ENCODE results near the gene LALBA. TPM values are rescaled to one million over a fixed set of nuclear protein-coding genes. Genes with fewer than 3 reads are reported as not detected.
"Not testable (repeated sequence)": the region's sequence is repeated elsewhere in the genome, so short reads cannot be mapped to it uniquely, and the experiment has no call there.

LALBA gene
- total RNA-seq, 1 experiment from 2014 or later: not detected

- no peak for DNase-seq (ENCODE audit: low spot score)
- Mint-ChIP-seq H3K9me3 (no peaks in the 10 kb centered on the region), H3K4me3 (no peak within 1 kb of the TSS), H3K4me1 (no peaks in the 10 kb centered on the region), H3K27ac (no peak within 1 kb of the TSS), H3K36me3 (no peaks in the 10 kb centered on the region), H3K27me3 (ENCODE audit: low read depth) (no peaks in the 10 kb centered on the region; the same call in none of the 2 replicates)
- ChIA-PET CTCF (no interaction called here), POLR2A (no interaction called here)
- no peak for TF ChIP-seq CREB1 (CRISPR knock-in tag; IDR thresholded peaks at IDR 0.05)
- no peak for TF ChIP-seq OVOL2 (CRISPR knock-in tag; IDR thresholded peaks at IDR 0.05; ENCODE audit: borderline replicate concordance)
- TF ChIP-seq ZNF512 (CRISPR knock-in tag; IDR thresholded peaks at IDR 0.05; ENCODE audit: borderline replicate concordance): no peak
- TF ChIP-seq ZSCAN18 (CRISPR knock-in tag; IDR thresholded peaks at IDR 0.05): no peak
- no peak for TF ChIP-seq ETV6 (CRISPR knock-in tag; IDR thresholded peaks at IDR 0.05)
- TF ChIP-seq TP53 (CRISPR knock-in tag; IDR thresholded peaks at IDR 0.05): no peak
- TF ChIP-seq E2F4 (CRISPR knock-in tag; IDR thresholded peaks at IDR 0.05; ENCODE audit: borderline replicate concordance, low read depth): no peak
- no peak for TF ChIP-seq ZNF671 (CRISPR knock-in tag; IDR thresholded peaks at IDR 0.05)
- TF ChIP-seq KAT7 (CRISPR knock-in tag; IDR thresholded peaks at IDR 0.05; ENCODE audit: borderline replicate concordance): no peak
- no peak for TF ChIP-seq SMAD4 (CRISPR knock-in tag; IDR thresholded peaks at IDR 0.05)
- no peak for TF ChIP-seq NR3C1 (CRISPR knock-in tag; conservative IDR thresholded peaks at IDR 0.05; ENCODE audit: low read depth)
- no peak for TF ChIP-seq ZNF532 (CRISPR knock-in tag; IDR thresholded peaks at IDR 0.05; ENCODE audit: borderline replicate concordance)
- TF ChIP-seq RELA (CRISPR knock-in tag; IDR thresholded peaks at IDR 0.05; ENCODE audit: borderline replicate concordance): no peak
- no peak for TF ChIP-seq TEAD4 (CRISPR knock-in tag; IDR thresholded peaks at IDR 0.05)
- TF ChIP-seq USF1 (CRISPR knock-in tag; IDR thresholded peaks at IDR 0.05): no peak
- ATAC-seq: no peak
These were observed 44.5 kb downstream of the LALBA start, which contains the start of gene OR8S1 for GRCh38 chr12:48525332-48525731. OR8S1 (plus strand) TSS chr12:48525632; CDS start chr12:48525632, 0 bp downstream.

- peaks cover 15% of the 10 kb centered on the region for H3K9me3 Mint-ChIP-seq
- ATAC-seq; DNase-seq (ENCODE audit: low spot score); H3K4me1 Mint-ChIP-seq; H3K4me3 Mint-ChIP-seq; H3K27ac Mint-ChIP-seq; H3K36me3 Mint-ChIP-seq; H3K27me3 Mint-ChIP-seq (ENCODE audit: low read depth); POLR2A ChIA-PET; CTCF ChIA-PET: not testable (repeated sequence)
These were observed 49.5 kb downstream of the LALBA start for GRCh38 chr12:48520381-48520780.

Other genes with a start within 250 kb of the LALBA start
- gene ZNF641, start 219.1 kb downstream of the LALBA start, total RNA-seq (2021): 6.9 to 8.3 TPM (median 7.8 TPM) in 3 replicates
- not detected in 3 replicates for gene ANP32D, start 97.5 kb downstream of the LALBA start, total RNA-seq (2021)
- gene C12orf54, start 87.5 kb downstream of the LALBA start, total RNA-seq (2021): not detected in 3 replicates
- gene OR8S1, start 44.4 kb downstream of the LALBA start, total RNA-seq (2021): not detected in 3 replicates
- gene KANSL2, start 112.2 kb upstream of the LALBA start, total RNA-seq (2021): 38.4 to 48.1 TPM (median 41.1 TPM) in 3 replicates
- gene CCNT1, start 146.7 kb upstream of the LALBA start, total RNA-seq (2021): 34.3 to 42.0 TPM (median 41.8 TPM) in 3 replicates
- gene ADCY6, start 219.0 kb upstream of the LALBA start, total RNA-seq (2021): 11.9 to 12.8 TPM (median 12.2 TPM) in 3 replicates
- gene CACNB3, start 248.4 kb upstream of the LALBA start, total RNA-seq (2021): 15.0 to 17.3 TPM (median 17.0 TPM) in 3 replicates